Measurements from ENCODE around the gene KDM1B.
"Not testable (repeated sequence)": the region's sequence is repeated elsewhere in the genome, so short reads cannot be mapped to it uniquely, and the experiment has no call there.

DNA sequence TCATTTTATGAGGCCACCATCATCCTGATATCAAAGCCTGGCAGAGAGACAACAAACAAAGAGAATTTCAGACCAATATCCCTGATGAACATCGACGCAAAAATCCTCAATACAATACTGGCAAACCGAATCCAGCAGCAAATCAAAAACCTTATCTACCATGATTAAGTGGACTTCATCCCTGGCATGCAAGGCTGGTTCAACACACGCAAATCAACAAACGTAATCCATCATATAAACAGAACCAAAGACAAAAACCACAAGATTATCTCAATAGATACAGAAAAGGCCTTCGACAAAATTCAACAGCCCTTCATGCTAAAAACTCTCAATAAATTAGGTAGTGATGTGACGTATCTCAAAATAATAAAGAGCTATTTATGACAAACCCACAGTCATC, 76.6 kb downstream of the KDM1B start:
- TF ChIP-seq, protein P1, sequence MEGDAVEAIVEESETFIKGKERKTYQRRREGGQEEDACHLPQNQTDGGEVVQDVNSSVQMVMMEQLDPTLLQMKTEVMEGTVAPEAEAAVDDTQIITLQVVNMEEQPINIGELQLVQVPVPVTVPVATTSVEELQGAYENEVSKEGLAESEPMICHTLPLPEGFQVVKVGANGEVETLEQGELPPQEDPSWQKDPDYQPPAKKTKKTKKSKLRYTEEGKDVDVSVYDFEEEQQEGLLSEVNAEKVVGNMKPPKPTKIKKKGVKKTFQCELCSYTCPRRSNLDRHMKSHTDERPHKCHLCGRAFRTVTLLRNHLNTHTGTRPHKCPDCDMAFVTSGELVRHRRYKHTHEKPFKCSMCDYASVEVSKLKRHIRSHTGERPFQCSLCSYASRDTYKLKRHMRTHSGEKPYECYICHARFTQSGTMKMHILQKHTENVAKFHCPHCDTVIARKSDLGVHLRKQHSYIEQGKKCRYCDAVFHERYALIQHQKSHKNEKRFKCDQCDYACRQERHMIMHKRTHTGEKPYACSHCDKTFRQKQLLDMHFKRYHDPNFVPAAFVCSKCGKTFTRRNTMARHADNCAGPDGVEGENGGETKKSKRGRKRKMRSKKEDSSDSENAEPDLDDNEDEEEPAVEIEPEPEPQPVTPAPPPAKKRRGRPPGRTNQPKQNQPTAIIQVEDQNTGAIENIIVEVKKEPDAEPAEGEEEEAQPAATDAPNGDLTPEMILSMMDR (conservative IDR thresholded peaks at IDR 0.05; ENCODE audit: low read depth, low read length), result not testable (repeated sequence)
- not testable (repeated sequence) for TF ChIP-seq EZH2 (IDR thresholded peaks at IDR 0.05; ENCODE audit: low read length, unreplicated experiment)
